K562 (cell line): ENCODE results near the gene ANKRD11. TPM values are rescaled to one million over a fixed set of nuclear protein-coding genes. Genes with fewer than 3 reads are reported as not detected.
A peak's percentile ranks its signal among the peaks of the same experiment; 100 is the strongest.

ENCODE experiments used
- NBN ChIP-seq: fragments of 450-650 bp; IDR thresholded peaks from 2 replicates; pipeline ENCODE4 v1.6.1; 2016; ENCODE audit warnings: low read depth, mild to moderate bottlenecking
- polyA plus RNA-seq, 8 experiments: library from polyadenylated mRNA; depleted of rRNA in 4 of 8; stranded (reverse) in 5 of 8; unstranded in 3 of 8; fragments of >200 nt; fragmentation: Nextera tagmentation in 2 of 8; fragmentation: Illumina TruSeq in 1 of 8; extraction: Ambion mirVana in 2 of 8; extraction: Trizol in 1 of 8; gene quantifications; 2 replicates each; pipeline versions ENCODE4 v1.2.1 to v1.2.3, GENCODE V29; 2011 to 2014; ENCODE audit warnings: inconsistent platforms in 1 of 8, missing spikeins in 1 of 8
- total RNA-seq, 7 experiments: library from RNA; depleted of rRNA in 6 of 7; stranded (reverse); fragments of >200 nt in 6 of 7; fragmentation: Illumina TruSeq in 2 of 7; extraction: Trizol in 2 of 7; gene quantifications; 2 replicates each; pipeline versions ENCODE4 v1.2.1 to v1.2.3, GENCODE V29; 2011 to 2021; ENCODE audit warnings: low replicate concordance in 1 of 7
- TF ChIP-seq, protein P1 (sequence below), 2 experiments: fragments of 450-650 bp in 1 of 2; sonication (generic) in 1 of 2; formaldehyde crosslinking in 1 of 2; IDR thresholded peaks; 2 replicates each; pipeline versions ENCODE4 v1.7.1 to v1.9.0; 2016 to 2022; ENCODE audit warnings: inconsistent platforms in 1 of 2, mild to moderate bottlenecking in 1 of 2, missing genetic modification reagents in 1 of 2

The ANKRD11 gene
- total and polyA plus RNA-seq, 9 of the 15 experiments (the other 6 are each of a cell fraction or from before 2014, with no cell fraction given) = 4.7 to 126 (median 31.7) TPM

DNA sequence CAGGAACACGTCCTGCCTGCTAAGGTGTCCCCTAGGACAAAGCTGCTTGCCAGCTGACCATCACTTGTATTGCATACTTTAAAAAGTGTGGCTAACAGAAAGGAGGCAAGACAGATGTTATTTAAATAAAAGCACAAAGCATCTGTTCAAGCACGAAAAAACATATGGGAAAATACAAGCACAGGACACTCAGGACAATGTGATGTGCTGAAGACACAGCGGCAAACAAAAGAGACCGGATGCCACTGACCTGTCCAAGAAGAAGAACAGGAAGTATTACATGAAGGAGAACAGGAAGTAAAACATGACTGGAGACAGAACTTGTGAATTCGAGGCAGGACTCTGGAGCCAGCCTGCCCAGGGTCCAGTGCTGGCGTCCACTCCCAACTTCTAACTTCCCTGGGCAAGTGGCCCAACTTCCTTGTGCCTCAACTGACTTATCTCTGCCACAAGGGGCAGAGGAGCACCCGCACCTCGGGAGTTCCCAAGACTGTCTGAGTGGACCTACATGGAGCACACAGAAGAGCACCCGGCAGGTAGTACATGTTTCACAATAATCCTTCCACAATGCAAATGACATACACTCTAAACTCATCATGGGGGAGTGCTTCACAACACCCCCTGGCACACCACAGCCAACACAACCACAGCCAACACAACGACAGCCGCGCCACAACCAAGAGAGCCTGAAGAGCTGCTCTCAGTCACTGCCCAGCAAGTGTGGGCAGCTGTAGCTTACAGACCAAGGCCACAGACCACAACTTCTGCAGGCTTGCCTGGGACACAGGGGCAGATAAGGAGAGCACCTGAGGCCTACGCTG lies 36.6 kb downstream of the ANKRD11 start (continued):
- TF ChIP-seq, protein P1, sequence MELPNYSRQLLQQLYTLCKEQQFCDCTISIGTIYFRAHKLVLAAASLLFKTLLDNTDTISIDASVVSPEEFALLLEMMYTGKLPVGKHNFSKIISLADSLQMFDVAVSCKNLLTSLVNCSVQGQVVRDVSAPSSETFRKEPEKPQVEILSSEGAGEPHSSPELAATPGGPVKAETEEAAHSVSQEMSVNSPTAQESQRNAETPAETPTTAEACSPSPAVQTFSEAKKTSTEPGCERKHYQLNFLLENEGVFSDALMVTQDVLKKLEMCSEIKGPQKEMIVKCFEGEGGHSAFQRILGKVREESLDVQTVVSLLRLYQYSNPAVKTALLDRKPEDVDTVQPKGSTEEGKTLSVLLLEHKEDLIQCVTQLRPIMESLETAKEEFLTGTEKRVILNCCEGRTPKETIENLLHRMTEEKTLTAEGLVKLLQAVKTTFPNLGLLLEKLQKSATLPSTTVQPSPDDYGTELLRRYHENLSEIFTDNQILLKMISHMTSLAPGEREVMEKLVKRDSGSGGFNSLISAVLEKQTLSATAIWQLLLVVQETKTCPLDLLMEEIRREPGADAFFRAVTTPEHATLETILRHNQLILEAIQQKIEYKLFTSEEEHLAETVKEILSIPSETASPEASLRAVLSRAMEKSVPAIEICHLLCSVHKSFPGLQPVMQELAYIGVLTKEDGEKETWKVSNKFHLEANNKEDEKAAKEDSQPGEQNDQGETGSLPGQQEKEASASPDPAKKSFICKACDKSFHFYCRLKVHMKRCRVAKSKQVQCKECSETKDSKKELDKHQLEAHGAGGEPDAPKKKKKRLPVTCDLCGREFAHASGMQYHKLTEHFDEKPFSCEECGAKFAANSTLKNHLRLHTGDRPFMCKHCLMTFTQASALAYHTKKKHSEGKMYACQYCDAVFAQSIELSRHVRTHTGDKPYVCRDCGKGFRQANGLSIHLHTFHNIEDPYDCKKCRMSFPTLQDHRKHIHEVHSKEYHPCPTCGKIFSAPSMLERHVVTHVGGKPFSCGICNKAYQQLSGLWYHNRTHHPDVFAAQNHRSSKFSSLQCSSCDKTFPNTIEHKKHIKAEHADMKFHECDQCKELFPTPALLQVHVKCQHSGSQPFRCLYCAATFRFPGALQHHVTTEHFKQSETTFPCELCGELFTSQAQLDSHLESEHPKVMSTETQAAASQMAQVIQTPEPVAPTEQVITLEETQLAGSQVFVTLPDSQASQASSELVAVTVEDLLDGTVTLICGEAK (IDR thresholded peaks at IDR 0.05) = peak; percentile 66; the same call in 1 of the 2 replicates
- TF ChIP-seq, protein P1 (CRISPR knock-in tag; IDR thresholded peaks at IDR 0.05) = no peak
- no peak for TF ChIP-seq NBN
